ENCODE results near the gene ATP11B. TPM values are rescaled to one million over a fixed set of nuclear protein-coding genes. Genes with fewer than 3 reads are reported as not detected.

The ATP11B gene
- total and polyA plus RNA-seq, 9 of the 15 experiments (the other 6 are each of a cell fraction or from before 2014, with no cell fraction given) = 11.9 to 68.7 (median 41.8) TPM

DNA sequence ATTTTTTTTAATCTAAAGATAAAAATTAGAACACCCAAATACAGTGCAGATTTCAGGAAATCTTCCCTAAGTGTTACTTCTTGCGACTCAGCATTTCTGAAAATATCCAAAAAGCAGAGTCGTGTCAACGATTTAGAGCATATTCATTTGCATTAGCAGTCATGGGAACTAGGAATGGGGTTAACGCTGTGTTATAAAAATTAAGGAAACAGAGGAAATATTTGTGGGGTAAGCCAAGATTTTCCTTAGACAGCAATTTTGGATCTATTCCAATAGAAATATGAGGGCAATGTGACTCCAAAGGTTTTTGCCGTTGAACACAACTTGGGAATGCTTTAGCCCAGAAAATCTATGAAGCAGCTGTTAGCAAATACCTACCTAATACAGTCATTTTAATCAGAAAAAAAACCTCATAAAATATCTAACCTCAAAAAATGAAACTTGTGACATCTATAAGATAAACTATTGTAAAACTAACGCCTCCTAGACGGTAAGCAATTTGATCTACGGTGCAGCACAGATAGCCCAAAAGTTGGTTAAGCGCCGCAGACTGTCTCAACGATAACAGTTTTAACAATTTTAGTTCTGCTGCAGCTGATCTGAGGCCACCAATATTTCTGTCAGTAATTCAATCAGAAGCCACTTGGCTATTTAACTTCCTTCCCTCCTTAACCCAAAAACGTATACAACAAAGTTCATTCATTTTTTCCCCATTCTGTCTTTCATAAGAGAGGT, 5.8 kb upstream of the ATP11B start (continued):
- TF ChIP-seq, protein P1, sequence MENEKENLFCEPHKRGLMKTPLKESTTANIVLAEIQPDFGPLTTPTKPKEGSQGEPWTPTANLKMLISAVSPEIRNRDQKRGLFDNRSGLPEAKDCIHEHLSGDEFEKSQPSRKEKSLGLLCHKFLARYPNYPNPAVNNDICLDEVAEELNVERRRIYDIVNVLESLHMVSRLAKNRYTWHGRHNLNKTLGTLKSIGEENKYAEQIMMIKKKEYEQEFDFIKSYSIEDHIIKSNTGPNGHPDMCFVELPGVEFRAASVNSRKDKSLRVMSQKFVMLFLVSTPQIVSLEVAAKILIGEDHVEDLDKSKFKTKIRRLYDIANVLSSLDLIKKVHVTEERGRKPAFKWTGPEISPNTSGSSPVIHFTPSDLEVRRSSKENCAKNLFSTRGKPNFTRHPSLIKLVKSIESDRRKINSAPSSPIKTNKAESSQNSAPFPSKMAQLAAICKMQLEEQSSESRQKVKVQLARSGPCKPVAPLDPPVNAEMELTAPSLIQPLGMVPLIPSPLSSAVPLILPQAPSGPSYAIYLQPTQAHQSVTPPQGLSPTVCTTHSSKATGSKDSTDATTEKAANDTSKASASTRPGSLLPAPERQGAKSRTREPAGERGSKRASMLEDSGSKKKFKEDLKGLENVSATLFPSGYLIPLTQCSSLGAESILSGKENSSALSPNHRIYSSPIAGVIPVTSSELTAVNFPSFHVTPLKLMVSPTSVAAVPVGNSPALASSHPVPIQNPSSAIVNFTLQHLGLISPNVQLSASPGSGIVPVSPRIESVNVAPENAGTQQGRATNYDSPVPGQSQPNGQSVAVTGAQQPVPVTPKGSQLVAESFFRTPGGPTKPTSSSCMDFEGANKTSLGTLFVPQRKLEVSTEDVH (IDR thresholded peaks at IDR 0.05; ENCODE audit: low read depth, partially characterized antibody) = no peak
- TF ChIP-seq, protein P2, sequence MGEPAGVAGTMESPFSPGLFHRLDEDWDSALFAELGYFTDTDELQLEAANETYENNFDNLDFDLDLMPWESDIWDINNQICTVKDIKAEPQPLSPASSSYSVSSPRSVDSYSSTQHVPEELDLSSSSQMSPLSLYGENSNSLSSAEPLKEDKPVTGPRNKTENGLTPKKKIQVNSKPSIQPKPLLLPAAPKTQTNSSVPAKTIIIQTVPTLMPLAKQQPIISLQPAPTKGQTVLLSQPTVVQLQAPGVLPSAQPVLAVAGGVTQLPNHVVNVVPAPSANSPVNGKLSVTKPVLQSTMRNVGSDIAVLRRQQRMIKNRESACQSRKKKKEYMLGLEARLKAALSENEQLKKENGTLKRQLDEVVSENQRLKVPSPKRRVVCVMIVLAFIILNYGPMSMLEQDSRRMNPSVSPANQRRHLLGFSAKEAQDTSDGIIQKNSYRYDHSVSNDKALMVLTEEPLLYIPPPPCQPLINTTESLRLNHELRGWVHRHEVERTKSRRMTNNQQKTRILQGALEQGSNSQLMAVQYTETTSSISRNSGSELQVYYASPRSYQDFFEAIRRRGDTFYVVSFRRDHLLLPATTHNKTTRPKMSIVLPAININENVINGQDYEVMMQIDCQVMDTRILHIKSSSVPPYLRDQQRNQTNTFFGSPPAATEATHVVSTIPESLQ (CRISPR knock-in tag; IDR thresholded peaks at IDR 0.05) = no peak
- TF ChIP-seq FOXA3 (CRISPR knock-in tag; conservative IDR thresholded peaks at IDR 0.05 in 1 of 2, IDR thresholded peaks at IDR 0.05 in 1 of 2) (no peak), BCL6 (CRISPR knock-in tag; IDR thresholded peaks at IDR 0.05) (no peak), NFYB (IDR thresholded peaks at IDR 0.05; ENCODE audit: extremely low read depth, insufficient read length) (no peak), PHF8 (IDR thresholded peaks at IDR 0.05; ENCODE audit: borderline replicate concordance, low read length) (no peak), ETV1 (tag; conservative IDR thresholded peaks at IDR 0.05; ENCODE audit: low read depth) (0 out of 2 replicates have a peak, but pooled peaks have one; percentile 18), TEAD4 (IDR thresholded peaks at IDR 0.05; ENCODE audit: low read length) (peak; percentile 96), TEAD4 (CRISPR knock-in tag; IDR thresholded peaks at IDR 0.05; ENCODE audit: borderline replicate concordance) (no peak), ZNF644 (tag; IDR thresholded peaks at IDR 0.05; ENCODE audit: low read depth) (0 out of 2 replicates have a peak, but pooled peaks have one; percentile 54), NRF1 (conservative IDR thresholded peaks at IDR 0.05 in 1 of 2, IDR thresholded peaks at IDR 0.05 in 1 of 2) (no peak), ZFP1 (CRISPR knock-in tag; IDR thresholded peaks at IDR 0.05) (no peak), PHB2 (IDR thresholded peaks at IDR 0.05; ENCODE audit: low read depth) (no peak), GABPA (tag; conservative IDR thresholded peaks at IDR 0.05; ENCODE audit: low read depth) (no peak), ZNF197 (CRISPR knock-in tag; IDR thresholded peaks at IDR 0.05; ENCODE audit: low read depth) (no peak), THRAP3 (IDR thresholded peaks at IDR 0.05; ENCODE audit: borderline replicate concordance) (no peak)
- TF ChIP-seq, protein P3, sequence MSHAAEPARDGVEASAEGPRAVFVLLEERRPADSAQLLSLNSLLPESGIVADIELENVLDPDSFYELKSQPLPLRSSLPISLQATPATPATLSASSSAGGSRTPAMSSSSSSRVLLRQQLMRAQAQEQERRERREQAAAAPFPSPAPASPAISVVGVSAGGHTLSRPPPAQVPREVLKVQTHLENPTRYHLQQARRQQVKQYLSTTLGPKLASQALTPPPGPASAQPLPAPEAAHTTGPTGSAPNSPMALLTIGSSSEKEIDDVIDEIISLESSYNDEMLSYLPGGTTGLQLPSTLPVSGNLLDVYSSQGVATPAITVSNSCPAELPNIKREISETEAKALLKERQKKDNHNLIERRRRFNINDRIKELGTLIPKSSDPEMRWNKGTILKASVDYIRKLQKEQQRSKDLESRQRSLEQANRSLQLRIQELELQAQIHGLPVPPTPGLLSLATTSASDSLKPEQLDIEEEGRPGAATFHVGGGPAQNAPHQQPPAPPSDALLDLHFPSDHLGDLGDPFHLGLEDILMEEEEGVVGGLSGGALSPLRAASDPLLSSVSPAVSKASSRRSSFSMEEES (CRISPR knock-in tag; IDR thresholded peaks at IDR 0.05) = no peak
- TF ChIP-seq, protein P4, sequence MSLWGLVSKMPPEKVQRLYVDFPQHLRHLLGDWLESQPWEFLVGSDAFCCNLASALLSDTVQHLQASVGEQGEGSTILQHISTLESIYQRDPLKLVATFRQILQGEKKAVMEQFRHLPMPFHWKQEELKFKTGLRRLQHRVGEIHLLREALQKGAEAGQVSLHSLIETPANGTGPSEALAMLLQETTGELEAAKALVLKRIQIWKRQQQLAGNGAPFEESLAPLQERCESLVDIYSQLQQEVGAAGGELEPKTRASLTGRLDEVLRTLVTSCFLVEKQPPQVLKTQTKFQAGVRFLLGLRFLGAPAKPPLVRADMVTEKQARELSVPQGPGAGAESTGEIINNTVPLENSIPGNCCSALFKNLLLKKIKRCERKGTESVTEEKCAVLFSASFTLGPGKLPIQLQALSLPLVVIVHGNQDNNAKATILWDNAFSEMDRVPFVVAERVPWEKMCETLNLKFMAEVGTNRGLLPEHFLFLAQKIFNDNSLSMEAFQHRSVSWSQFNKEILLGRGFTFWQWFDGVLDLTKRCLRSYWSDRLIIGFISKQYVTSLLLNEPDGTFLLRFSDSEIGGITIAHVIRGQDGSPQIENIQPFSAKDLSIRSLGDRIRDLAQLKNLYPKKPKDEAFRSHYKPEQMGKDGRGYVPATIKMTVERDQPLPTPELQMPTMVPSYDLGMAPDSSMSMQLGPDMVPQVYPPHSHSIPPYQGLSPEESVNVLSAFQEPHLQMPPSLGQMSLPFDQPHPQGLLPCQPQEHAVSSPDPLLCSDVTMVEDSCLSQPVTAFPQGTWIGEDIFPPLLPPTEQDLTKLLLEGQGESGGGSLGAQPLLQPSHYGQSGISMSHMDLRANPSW (CRISPR knock-in tag; IDR thresholded peaks at IDR 0.05) = no peak
